Right forelimb (tissue), 1 donor: ENCODE data around the gene EPHB2.

Experiments
- DNase-seq: peaks from one replicate; pipeline ENCODE4 v3.0.0-alpha.2; 2018

The EPHB2 gene

DNA sequence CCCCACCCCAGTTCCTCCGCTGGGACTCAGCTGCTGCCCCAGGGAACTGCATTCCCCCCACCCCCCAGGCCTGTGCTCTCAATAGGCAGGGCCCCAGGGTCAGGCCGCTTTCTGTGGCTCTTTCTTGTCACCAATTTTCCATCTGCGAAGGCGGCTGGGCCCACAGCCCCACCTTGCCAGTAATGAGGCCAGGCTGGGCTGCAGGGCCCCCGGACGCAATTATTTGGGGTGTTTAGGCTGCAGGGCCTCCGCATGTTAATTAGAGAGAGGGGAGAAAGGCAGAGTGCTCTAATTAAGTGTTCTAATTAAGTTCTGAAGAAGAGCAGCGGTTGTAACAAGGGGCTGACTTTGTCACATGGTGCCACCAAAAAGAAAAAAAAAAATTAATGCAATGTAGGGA lies 71.8 kb downstream of the EPHB2 start:
- DNase-seq, result no peak

- no peak for DNase-seq
Observed at GRCh38 chr1:22784317-22784716, 73.7 kb downstream of the EPHB2 start.

GRCh38 chr1:22784737-22785136 lies 74.1 kb downstream of the EPHB2 start:
- DNase-seq, result no peak

GRCh38 chr1:22786101-22786500 lies 75.5 kb downstream of the EPHB2 start:
- no peak for DNase-seq

GRCh38 chr1:22786719-22787489 lies 76.3 kb downstream of the EPHB2 start:
- no peak for DNase-seq

- no peak for DNase-seq
Observed at GRCh38 chr1:22787636-22788035, 77.0 kb downstream of the EPHB2 start.

DNA sequence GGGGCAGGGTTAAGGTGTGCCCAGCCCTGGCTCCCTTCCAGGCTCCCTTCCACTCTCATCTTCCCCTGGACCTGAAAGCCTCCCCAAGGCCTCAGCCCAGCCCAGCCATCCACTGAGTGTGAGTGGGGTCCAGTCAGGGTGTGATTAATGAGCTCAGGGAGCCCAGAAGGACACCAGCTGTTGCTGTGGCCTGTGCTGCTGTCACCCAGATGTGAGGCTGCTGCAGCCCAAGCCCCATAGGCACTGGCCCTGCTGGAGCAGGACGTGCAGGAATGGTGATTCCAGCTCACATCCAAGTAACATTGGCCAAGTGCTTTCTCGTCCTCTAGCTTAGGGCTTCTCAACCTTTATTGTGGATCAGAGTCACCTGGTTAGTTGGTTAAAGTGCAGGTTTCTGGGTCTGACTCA lies 77.6 kb downstream of the EPHB2 start:
- no peak for DNase-seq

GRCh38 chr1:22789356-22789994 lies 78.8 kb downstream of the EPHB2 start:
- no peak for DNase-seq

DNA sequence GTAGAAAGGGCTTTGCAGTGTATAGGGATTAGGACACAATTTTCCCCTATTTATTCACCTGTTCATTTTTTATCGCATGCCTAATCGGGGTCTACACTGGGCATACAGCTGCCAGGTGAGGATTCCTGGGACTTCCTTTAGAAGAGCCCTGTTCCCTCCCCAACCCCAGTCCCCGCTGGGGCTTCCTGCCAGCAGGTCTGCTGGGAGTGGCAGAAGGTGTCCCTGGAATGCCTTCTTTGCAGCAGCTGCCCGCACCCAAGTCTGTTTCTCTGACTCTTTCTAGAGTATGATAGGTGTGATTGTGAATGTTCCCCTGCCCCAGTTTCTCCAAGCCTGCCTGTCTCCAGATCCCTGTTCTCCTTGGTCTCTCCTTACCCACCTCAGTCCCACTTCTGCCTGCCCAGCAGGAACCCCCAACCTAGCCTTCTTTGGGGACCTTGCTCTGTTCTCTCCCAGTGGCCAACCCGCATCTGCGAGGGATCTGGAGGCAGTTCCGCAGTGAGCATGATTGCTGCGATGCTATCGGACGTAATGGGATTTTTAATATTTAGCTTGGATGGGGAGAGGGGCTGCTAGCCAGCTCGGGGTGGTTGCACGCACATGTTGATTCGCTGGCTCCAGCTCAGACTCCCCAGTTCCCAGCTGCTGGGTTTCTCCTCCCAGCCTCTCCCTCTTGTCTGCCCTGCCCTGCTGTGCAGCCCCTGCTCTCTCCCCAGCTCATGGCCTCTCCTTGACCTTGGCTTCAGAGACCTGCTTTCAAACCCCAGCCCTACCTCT lies 79.8 kb downstream of the EPHB2 start:
- DNase-seq, result peak; percentile 77

GRCh38 chr1:22791831-22792347 lies 81.2 kb downstream of the EPHB2 start:
- peak; percentile 80 for DNase-seq

- peak; percentile 58 for DNase-seq
Observed at GRCh38 chr1:22792396-22793160, 81.9 kb downstream of the EPHB2 start.

- DNase-seq, result no peak
Observed at GRCh38 chr1:22793647-22794046, 83.0 kb downstream of the EPHB2 start.

- DNase-seq, result peak; percentile 74
Observed at GRCh38 chr1:22794647-22795365, 84.2 kb downstream of the EPHB2 start.

GRCh38 chr1:22795366-22795714 lies 84.7 kb downstream of the EPHB2 start:
- no peak for DNase-seq

GRCh38 chr1:22796642-22797041 lies 86.0 kb downstream of the EPHB2 start:
- DNase-seq, result no peak

DNA sequence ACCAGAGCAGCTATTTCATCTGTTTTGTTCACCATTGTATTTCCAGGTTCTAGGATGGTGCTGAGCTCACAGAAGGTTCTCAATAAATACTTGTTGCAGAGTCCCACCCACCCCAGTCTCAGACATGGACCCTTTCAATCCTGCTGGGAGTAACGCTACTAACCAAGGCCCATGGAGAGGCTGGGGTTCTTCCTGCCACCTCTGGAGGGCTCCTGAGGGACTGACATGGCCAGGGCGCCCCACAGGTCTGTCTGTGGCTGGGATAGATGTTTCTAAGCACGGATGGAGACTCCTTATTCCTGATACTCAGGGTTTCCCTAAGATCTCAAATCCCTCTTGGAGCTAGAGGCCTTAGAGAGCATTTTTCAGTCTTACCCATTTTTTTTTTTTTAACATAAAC lies 87.4 kb downstream of the EPHB2 start:
- no peak for DNase-seq

DNA sequence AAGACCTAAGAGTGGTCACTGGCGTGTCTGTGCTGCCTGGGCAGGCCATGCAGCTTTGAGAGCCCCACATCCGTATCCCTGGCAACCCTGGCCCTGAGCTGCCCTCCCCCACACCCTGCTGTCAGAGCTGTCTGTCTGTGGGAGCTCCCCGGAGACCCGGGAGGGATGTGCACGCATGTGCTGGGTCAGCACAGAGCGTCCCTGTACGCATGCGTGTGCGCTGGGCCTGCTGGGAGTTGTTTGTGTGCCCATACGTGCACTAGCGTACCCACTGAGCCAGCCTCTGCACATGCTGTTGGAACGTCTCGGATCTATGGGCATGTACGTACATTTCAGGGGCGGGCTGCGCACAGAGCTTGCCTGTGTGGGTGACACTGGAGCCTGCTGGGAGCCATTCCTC lies 89.3 kb downstream of the EPHB2 start:
- no peak for DNase-seq

- DNase-seq, result no peak
Observed at GRCh38 chr1:22800629-22801028, 90.0 kb downstream of the EPHB2 start.

GRCh38 chr1:22801347-22801746 lies 90.7 kb downstream of the EPHB2 start:
- no peak for DNase-seq

DNA sequence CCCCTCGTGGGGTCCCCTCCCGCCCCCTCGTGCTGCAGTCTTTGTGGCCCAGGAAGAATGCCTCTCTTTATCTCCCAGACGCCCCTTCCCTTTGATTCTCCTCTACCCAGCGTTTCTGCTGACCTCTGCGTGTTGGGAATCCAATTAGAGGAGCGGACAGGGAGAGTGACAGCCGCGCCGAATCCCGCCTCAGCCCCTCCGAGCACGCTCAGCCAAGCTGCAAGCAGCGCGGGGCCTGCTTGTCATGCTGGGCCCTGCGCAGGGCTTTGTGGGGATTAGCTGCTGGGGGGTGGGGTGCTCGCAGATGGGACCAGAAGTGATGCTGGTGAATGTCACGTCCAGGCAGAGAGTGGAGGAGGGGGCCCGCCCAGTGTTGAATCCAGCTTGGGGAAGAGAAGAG lies 91.1 kb downstream of the EPHB2 start:
- DNase-seq, result no peak

DNA sequence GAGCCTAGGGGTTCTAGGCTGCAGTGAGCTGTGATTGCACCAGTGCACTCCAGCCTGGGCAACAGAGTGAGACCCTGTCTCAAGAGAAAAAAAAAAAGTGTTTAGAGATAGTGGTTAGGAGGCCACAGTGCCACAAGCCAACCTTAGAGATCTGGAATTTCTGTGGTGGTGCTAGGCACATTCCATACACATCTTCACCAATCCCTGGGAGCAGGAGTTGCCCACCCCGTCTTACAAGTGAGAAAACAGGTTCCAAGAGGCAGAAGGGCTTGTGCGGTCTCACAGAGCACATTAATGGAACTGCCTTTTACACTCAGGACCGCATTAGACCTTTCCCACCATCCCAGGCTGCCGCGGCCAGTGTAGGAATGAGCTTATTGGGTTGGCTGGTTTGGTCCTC lies 93.2 kb downstream of the EPHB2 start:
- no peak for DNase-seq

- no peak for DNase-seq
Observed at GRCh38 chr1:22804406-22804805, 93.8 kb downstream of the EPHB2 start.
